Trophoblast cell (in vitro differentiated cells and primary cell): ENCODE data around the gene PCDHGB2.
"Not testable (repeated sequence)": the region's sequence is repeated elsewhere in the genome, so short reads cannot be mapped to it uniquely, and the experiment has no call there.

Experiments
- DNase-seq, 2 donors: peaks; one replicate each; pipeline ENCODE4 v3.0.0-alpha.2; 2016
- H2AFZ ChIP-seq: 2 replicates; pipeline ENCODE4 v1.6.1; 2013; ENCODE audit warnings: low read length, moderate library complexity, mild to moderate bottlenecking; ENCODE audit not compliant: insufficient read depth, poor library complexity
- H2AK5ac ChIP-seq: 2 replicates; pipeline ENCODE4 v1.6.1; 2013; ENCODE audit warnings: mild to moderate bottlenecking, low read length
- H2BK120ac ChIP-seq: 2 replicates; pipeline ENCODE4 v1.6.1; 2013; ENCODE audit warnings: low read length, mild to moderate bottlenecking, moderate library complexity; ENCODE audit not compliant: insufficient read depth, poor library complexity
- H2BK12ac ChIP-seq: 2 replicates; pipeline ENCODE4 v1.6.1; 2013; ENCODE audit warnings: mild to moderate bottlenecking, low read length, moderate library complexity
- H2BK5ac ChIP-seq: 2 replicates; pipeline ENCODE4 v1.6.1; 2013; ENCODE audit warnings: low read length, low read depth, moderate library complexity, mild to moderate bottlenecking; ENCODE audit not compliant: poor library complexity
- H3K14ac ChIP-seq: 2 replicates; pipeline ENCODE4 v1.6.1; 2013; ENCODE audit warnings: mild to moderate bottlenecking, low read length
- H3K18ac ChIP-seq: 2 replicates; pipeline ENCODE4 v1.6.1; 2013; ENCODE audit warnings: mild to moderate bottlenecking, low read length
- H3K23ac ChIP-seq: 2 replicates; pipeline ENCODE4 v1.6.1; 2013; ENCODE audit warnings: low read length
- H3K27ac ChIP-seq: 2 replicates; pipeline ENCODE4 v1.5.1; 2013; ENCODE audit warnings: low read depth, mild to moderate bottlenecking, inconsistent platforms, low read length, moderate library complexity
- H3K27me3 ChIP-seq: 2 replicates; pipeline ENCODE4 v1.6.1; 2013; ENCODE audit warnings: inconsistent platforms, mild to moderate bottlenecking, low read length, moderate library complexity; ENCODE audit not compliant: insufficient read depth
- H3K36me3 ChIP-seq, 2 experiments: 1 replicate in 1 of 2; 2 replicates in 1 of 2; pipeline ENCODE4 v1.6.1; 2013; ENCODE audit warnings: low read length in 2 of 2, mild to moderate bottlenecking in 2 of 2, moderate library complexity in 1 of 2; ENCODE audit not compliant: insufficient read depth in 2 of 2, control insufficient read depth in 1 of 2
- H3K4ac ChIP-seq: 2 replicates; pipeline ENCODE4 v1.6.1; 2013; ENCODE audit warnings: low read depth, mild to moderate bottlenecking, low read length, moderate library complexity
- H3K4me1 ChIP-seq, 2 experiments: 1 replicate in 1 of 2; 2 replicates in 1 of 2; pipeline ENCODE4 v1.6.1; 2013; ENCODE audit warnings: low read length in 2 of 2, mild to moderate bottlenecking in 2 of 2, moderate library complexity in 1 of 2; ENCODE audit not compliant: insufficient read depth in 2 of 2, control insufficient read depth in 1 of 2
- H3K4me2 ChIP-seq: 2 replicates; pipeline ENCODE4 v1.6.1; 2013; ENCODE audit warnings: inconsistent platforms, mild to moderate bottlenecking, low read length, moderate library complexity
- H3K4me3 ChIP-seq: 2 replicates; pipeline ENCODE4 v1.5.1; 2013; ENCODE audit warnings: mild to moderate bottlenecking, low read depth, low read length, inconsistent platforms
- H3K79me1 ChIP-seq: one replicate; pipeline ENCODE4 v1.6.1; 2013; ENCODE audit warnings: low read length
- H3K79me2 ChIP-seq: 2 replicates; pipeline ENCODE4 v1.6.1; 2013; ENCODE audit warnings: low read length, mild to moderate bottlenecking; ENCODE audit not compliant: control insufficient read depth, insufficient read depth, poor library complexity
- H3K9ac ChIP-seq: 2 replicates; pipeline ENCODE4 v1.6.1; 2013; ENCODE audit warnings: mild to moderate bottlenecking, low read length
- H3K9me3 ChIP-seq: 2 replicates; pipeline ENCODE4 v1.6.1; 2013; ENCODE audit warnings: low read depth, mild to moderate bottlenecking, control low read depth, inconsistent platforms, low read length; ENCODE audit not compliant: insufficient read depth
- H4K12ac ChIP-seq: 2 replicates; pipeline ENCODE4 v1.6.1; 2013; ENCODE audit warnings: low read depth, mild to moderate bottlenecking, low read length, moderate library complexity
- H4K8ac ChIP-seq: 2 replicates; pipeline ENCODE4 v1.6.1; 2013; ENCODE audit warnings: low read depth, mild to moderate bottlenecking, low read length, moderate library complexity
- H4K91ac ChIP-seq: one replicate; pipeline ENCODE4 v1.6.1; 2013; ENCODE audit warnings: low read depth, mild to moderate bottlenecking, low read length, moderate library complexity
- WGBS: extraction: QIAGEN DNeasy Blood & Tissue Kit; methylation state at CpG from one replicate; pipeline ENCODE4 v1.1.7; 2013; ENCODE audit warnings: missing lambda C conversion rate; ENCODE audit not compliant: insufficient read length, insufficient coverage; ENCODE audit errors: extremely low coverage; 5-methylcytosine and 5-hydroxymethylcytosine counted together

Gene PCDHGB2

GRCh38 chr5:141393267-141393666 is 33.5 kb downstream of the PCDHGB2 start:
- H2AFZ ChIP-seq = no peak overlapping the region
- no peak overlapping the region for H3K9ac ChIP-seq

GRCh38 chr5:141394401-141395187 is 34.8 kb downstream of the PCDHGB2 start:
- H3K9me3 ChIP-seq = peaks cover 34% of the 10 kb centered on the region
- H3K9ac ChIP-seq, H3K4me2 ChIP-seq, H3K4ac ChIP-seq, H2AK5ac ChIP-seq, H3K4me1 ChIP-seq, H4K91ac ChIP-seq, H2BK12ac ChIP-seq, DNase-seq, H2BK120ac ChIP-seq, H4K8ac ChIP-seq, H2AFZ ChIP-seq, H3K18ac ChIP-seq, H3K27ac ChIP-seq, H3K27me3 ChIP-seq, H3K79me1 ChIP-seq, H3K79me2 ChIP-seq, H4K12ac ChIP-seq, H3K23ac ChIP-seq, H2BK5ac ChIP-seq, H3K14ac ChIP-seq: not testable (repeated sequence)
- WGBS = no CpG with 5 or more reads among the region's 53 CpGs
- H3K4me3 ChIP-seq = peak overlapping the region; percentile 23
- peaks cover 17 to 25% of the 10 kb centered on the region in 2 experiments for H3K36me3 ChIP-seq

More at GRCh38 chr5:141393267-141393666, 33.5 kb downstream of the PCDHGB2 start:
- Histone ChIP-seq H3K23ac (no peak overlapping the region), H3K4ac (no peak overlapping the region), H3K4me3 (no peak overlapping the region), H3K14ac (no peak overlapping the region), H3K18ac (no peak overlapping the region), H3K79me2 (no peaks in the 10 kb centered on the region), H3K79me1 (no peaks in the 10 kb centered on the region), H3K36me3 (peaks cover 19 to 27% of the 10 kb centered on the region in 2 experiments), H2BK120ac (no peak overlapping the region), H3K27me3 (no peaks in the 10 kb centered on the region), H3K9me3 (peaks cover 39% of the 10 kb centered on the region), H3K27ac (no peak overlapping the region), H3K4me2 (no peak overlapping the region), H2BK5ac (no peak overlapping the region), H3K4me1 (no peaks in the 10 kb centered on the region), H2BK12ac (no peak overlapping the region), H2AK5ac (no peak overlapping the region), H4K12ac (no peak overlapping the region), H4K8ac (no peak overlapping the region), H4K91ac (no peak overlapping the region)
- no CpG with 5 or more reads among the region's 21 CpGs for WGBS
- DNase-seq = no peak

GRCh38 chr5:141397756-141398551 is 38.2 kb downstream of the PCDHGB2 start, which contains the start of gene PCDHGB5:
TSS of gene PCDHGB5 (plus strand) at chr5:141397947. CDS start at chr5:141398128, 181 bp downstream.
- not testable (repeated sequence) for H2BK12ac ChIP-seq, H2AK5ac ChIP-seq, H3K23ac ChIP-seq, H3K4me2 ChIP-seq, H2AFZ ChIP-seq, H3K4me3 ChIP-seq, H3K14ac ChIP-seq, H3K4ac ChIP-seq, H2BK5ac ChIP-seq, H3K4me1 ChIP-seq, H3K18ac ChIP-seq, H4K8ac ChIP-seq, H3K27me3 ChIP-seq, H4K12ac ChIP-seq, H4K91ac ChIP-seq, H3K9ac ChIP-seq, H3K27ac ChIP-seq, H2BK120ac ChIP-seq, H3K79me1 ChIP-seq, H3K79me2 ChIP-seq
- peaks cover 32% of the 10 kb centered on the region for H3K9me3 ChIP-seq
- DNase-seq = peak in 1 of 2 donors; percentile 57
- peaks cover 10 to 22% of the 10 kb centered on the region in 2 experiments for H3K36me3 ChIP-seq
- no CpG with 5 or more reads among the region's 43 CpGs for WGBS

- Histone ChIP-seq H2BK120ac (no peak overlapping the region), H3K4me3 (no peak overlapping the region), H3K79me1 (no peaks in the 10 kb centered on the region), H3K79me2 (no peaks in the 10 kb centered on the region), H2BK5ac (no peak overlapping the region), H4K91ac (no peak overlapping the region), H2BK12ac (no peak overlapping the region), H2AFZ (no peak overlapping the region), H3K4me1 (no peaks in the 10 kb centered on the region), H3K9ac (no peak overlapping the region), H3K4ac (no peak overlapping the region), H4K8ac (no peak overlapping the region), H3K27me3 (no peaks in the 10 kb centered on the region), H3K14ac (no peak overlapping the region), H4K12ac (no peak overlapping the region), H3K27ac (no peak overlapping the region), H3K18ac (no peak overlapping the region), H3K36me3 (peaks cover 6 to 17% of the 10 kb centered on the region in 2 experiments), H3K4me2 (no peak overlapping the region), H3K23ac (no peak overlapping the region), H3K9me3 (peaks cover 34% of the 10 kb centered on the region), H2AK5ac (no peak overlapping the region)
- DNase-seq = no peak
- whole genome bisulfite sequencing = no CpG with 5 or more reads among the region's 15 CpGs
Measured at GRCh38 chr5:141398608-141399007, 38.8 kb downstream of the PCDHGB2 start.
